ENCODE data around the gene RALGPS1.

The RALGPS1 gene

GRCh38 chr9:127142291-127142690, 227.7 kb downstream of the RALGPS1 start:
- no peak for TF ChIP-seq CTCF (IDR thresholded peaks at IDR 0.05; ENCODE audit: low read depth, low read length, poor library complexity, severe bottlenecking)
- no peak for TF ChIP-seq EZH2phosphoT487 (IDR thresholded peaks at IDR 0.05; ENCODE audit: borderline replicate concordance, low read length)
- Histone ChIP-seq H3K4me1 (ENCODE audit: control insufficient read depth, low read length) (no peaks in the 10 kb centered on the region), H3K9me3 (ENCODE audit: control insufficient read depth, insufficient read depth, low read length) (no peaks in the 10 kb centered on the region), H3K27ac (ENCODE audit: low read depth, low read length) (no peak overlapping the region), H3K27me3 (ENCODE audit: control insufficient read depth, low read length) (no peaks in the 10 kb centered on the region), H4K20me1 (ENCODE audit: control insufficient read depth, insufficient read depth, low read depth, low read length) (no peaks in the 10 kb centered on the region), H3K36me3 (ENCODE audit: control insufficient read depth, low read length) (no peaks in the 10 kb centered on the region), H3F3A (ENCODE audit: control insufficient read depth, insufficient read depth) (no peaks in the 10 kb centered on the region), H3K4me2 (ENCODE audit: low read length) (no peak overlapping the region), H3K9me2 (replicated peaks; ENCODE audit: control insufficient read depth, low read length) (no peaks in the 10 kb centered on the region), H3K4me3 (ENCODE audit: low read length) (no peak overlapping the region), H3K79me2 (ENCODE audit: control insufficient read depth, low read length) (no peaks in the 10 kb centered on the region)

- no peak for TF ChIP-seq EZH2phosphoT487 (IDR thresholded peaks at IDR 0.05; ENCODE audit: borderline replicate concordance, low read length)
- no peak for TF ChIP-seq CTCF (IDR thresholded peaks at IDR 0.05; ENCODE audit: low read depth, low read length, poor library complexity, severe bottlenecking)
- no peak overlapping the region for H3K4me3 ChIP-seq (ENCODE audit: low read length)
These were observed 228.4 kb downstream of the RALGPS1 start for GRCh38 chr9:127142931-127143464.

GRCh38 chr9:127143920-127144465, 229.4 kb downstream of the RALGPS1 start:
- no peak overlapping the region for H3K4me3 ChIP-seq (ENCODE audit: low read length)
- no peaks in the 10 kb centered on the region for H3F3A ChIP-seq (ENCODE audit: control insufficient read depth, insufficient read depth)
- 0 out of 2 replicates have a peak, but pooled peaks cover 3% of the 10 kb centered on the region for H4K20me1 ChIP-seq (ENCODE audit: control insufficient read depth, insufficient read depth, low read depth, low read length)
- TF ChIP-seq EZH2phosphoT487 (IDR thresholded peaks at IDR 0.05; ENCODE audit: borderline replicate concordance, low read length) (no peak), CTCF (IDR thresholded peaks at IDR 0.05; ENCODE audit: low read depth, low read length, poor library complexity, severe bottlenecking) (no peak)
- no peaks in the 10 kb centered on the region for H3K4me1 ChIP-seq (ENCODE audit: control insufficient read depth, low read length)
- H3K27me3 ChIP-seq (ENCODE audit: control insufficient read depth, low read length): no peaks in the 10 kb centered on the region; the same call in 1 of the 2 replicates
- H3K79me2 ChIP-seq (ENCODE audit: control insufficient read depth, low read length): no peaks in the 10 kb centered on the region
- H3K4me2 ChIP-seq (ENCODE audit: low read length): no peak overlapping the region
- no peaks in the 10 kb centered on the region for H3K36me3 ChIP-seq (ENCODE audit: control insufficient read depth, low read length)
- no peaks in the 10 kb centered on the region for H3K9me2 ChIP-seq (replicated peaks; ENCODE audit: control insufficient read depth, low read length)
- no peak overlapping the region for H3K27ac ChIP-seq (ENCODE audit: low read depth, low read length)
- no peaks in the 10 kb centered on the region for H3K9me3 ChIP-seq (ENCODE audit: control insufficient read depth, insufficient read depth, low read length)

More at GRCh38 chr9:127142931-127143464, 228.4 kb downstream of the RALGPS1 start:
- H3K27me3 ChIP-seq (ENCODE audit: control insufficient read depth, low read length): no peaks in the 10 kb centered on the region; the same call in 1 of the 2 replicates
- no peaks in the 10 kb centered on the region for H3K9me3 ChIP-seq (ENCODE audit: control insufficient read depth, insufficient read depth, low read length)
- no peaks in the 10 kb centered on the region for H3K4me1 ChIP-seq (ENCODE audit: control insufficient read depth, low read length)
- no peaks in the 10 kb centered on the region for H4K20me1 ChIP-seq (ENCODE audit: control insufficient read depth, insufficient read depth, low read depth, low read length)
- no peaks in the 10 kb centered on the region for H3K9me2 ChIP-seq (replicated peaks; ENCODE audit: control insufficient read depth, low read length)
- H3K4me2 ChIP-seq (ENCODE audit: low read length): no peak overlapping the region
- H3K79me2 ChIP-seq (ENCODE audit: control insufficient read depth, low read length): no peaks in the 10 kb centered on the region
- H3K27ac ChIP-seq (ENCODE audit: low read depth, low read length): no peak overlapping the region
- H3K36me3 ChIP-seq (ENCODE audit: control insufficient read depth, low read length): no peaks in the 10 kb centered on the region
- no peaks in the 10 kb centered on the region for H3F3A ChIP-seq (ENCODE audit: control insufficient read depth, insufficient read depth)

Measured in DOHH2 (cell line).